B cell (primary cell): ENCODE results near the gene PLPP7.

Source experiments
- CTCF ChIP-seq: fragments of 200-600 bp; IDR thresholded peaks from one replicate; pipeline ENCODE4 v1.8.0; 2022; ENCODE audit warnings: antibody characterized with exemption, mild to moderate bottlenecking
- EZH2 ChIP-seq: IDR thresholded peaks from 2 replicates; pipeline ENCODE4 v1.6.1; 2012; ENCODE audit warnings: borderline replicate concordance, low read depth, mild to moderate bottlenecking, moderate library complexity, low read length; ENCODE audit not compliant: insufficient read depth, poor library complexity, severe bottlenecking

GRCh38 chr9:131348631-131349521 is 59.4 kb downstream of the PLPP7 start:
- no peak for TF ChIP-seq CTCF
- TF ChIP-seq EZH2, result no peak
